WTC11 (cell line): ENCODE data around the gene COLEC12. TPM values are rescaled to one million over a fixed set of nuclear protein-coding genes. Genes with fewer than 3 reads are reported as not detected.
A peak's percentile ranks its signal among the peaks of the same experiment; 100 is the strongest.

Experiments
- ATAC-seq: fragments of 200-7000 bp; cut with Tn5 transposase; 2 replicates; pipeline ENCODE4 v1.10.0; 2021; ENCODE audit warnings: mild to moderate bottlenecking, moderate library complexity
- CTCF ChIA-PET: fragments of 300-600 bp; sonication (Branson Sonifier 250); formaldehyde crosslinking; loops from one replicate; lab custom pipeline; 2021; ENCODE audit warnings: antibody characterized with exemption; lab: Charles Lee
- POLR2A ChIA-PET: fragments of 350-600 bp; sonication (Branson Sonifier 250); formaldehyde crosslinking; loops from one replicate; lab custom pipeline; 2021; ENCODE audit warnings: antibody characterized with exemption; lab: Charles Lee
- DNase-seq: peaks from one replicate; pipeline ENCODE4 v3.0.0; 2021; ENCODE audit warnings: low spot score
- H3K27ac Mint-ChIP-seq: 2 replicates; pipeline ENCODE4 v1.8.0; 2021; ENCODE audit warnings: mixed read lengths
- H3K27me3 Mint-ChIP-seq: 2 replicates; pipeline ENCODE4 v1.8.0; 2021; ENCODE audit warnings: low read depth, mild to moderate bottlenecking, moderate library complexity, mixed read lengths
- H3K36me3 Mint-ChIP-seq: 2 replicates; pipeline ENCODE4 v1.8.0; 2021; ENCODE audit warnings: mixed read lengths
- H3K4me1 Mint-ChIP-seq: 2 replicates; pipeline ENCODE4 v1.8.0; 2022; ENCODE audit warnings: mixed read lengths
- H3K4me3 Mint-ChIP-seq: 2 replicates; pipeline ENCODE4 v1.8.0; 2021; ENCODE audit warnings: mild to moderate bottlenecking, moderate library complexity, mixed read lengths
- H3K9me3 Mint-ChIP-seq: 2 replicates; pipeline ENCODE4 v1.8.0; 2021; ENCODE audit warnings: mixed read lengths
- CREB1 ChIP-seq: sonication (generic); formaldehyde crosslinking; IDR thresholded peaks from 2 replicates; pipeline ENCODE4 v1.8.0; 2023; ENCODE audit warnings: mild to moderate bottlenecking, missing genetic modification reagents
- FOXK1 ChIP-seq: sonication (generic); formaldehyde crosslinking; IDR thresholded peaks from 2 replicates; pipeline ENCODE4 v1.8.0; 2022; ENCODE audit warnings: mild to moderate bottlenecking, moderate library complexity, missing genetic modification reagents
- MXD4 ChIP-seq: fragments of 250-450 bp; sonication (Bioruptor Pico); IDR thresholded peaks from 2 replicates; pipeline ENCODE4 v1.8.0; 2021; ENCODE audit warnings: mild to moderate bottlenecking, moderate library complexity, borderline replicate concordance
- NFATC4 ChIP-seq: fragments of 250-450 bp; sonication (Bioruptor Pico); IDR thresholded peaks from 2 replicates; pipeline ENCODE4 v1.9.0; 2021; ENCODE audit warnings: mild to moderate bottlenecking
- NR1H2 ChIP-seq: sonication (generic); formaldehyde crosslinking; IDR thresholded peaks from 2 replicates; pipeline ENCODE4 v1.9.0; 2021; ENCODE audit warnings: mild to moderate bottlenecking, moderate library complexity, missing genetic modification reagents
- NR3C1 ChIP-seq: sonication (generic); formaldehyde crosslinking; conservative IDR thresholded peaks from 2 replicates; pipeline ENCODE4 v1.8.1; 2023; ENCODE audit warnings: low read depth, mild to moderate bottlenecking, missing genetic modification reagents
- RORB ChIP-seq: fragments of 250-450 bp; sonication (Bioruptor Pico); IDR thresholded peaks from 2 replicates; pipeline ENCODE4 v1.9.0; 2021; ENCODE audit warnings: mild to moderate bottlenecking
- SOX15 ChIP-seq: fragments of 250-450 bp; sonication (Bioruptor Pico); IDR thresholded peaks from 2 replicates; pipeline ENCODE4 v1.9.0; 2021; ENCODE audit warnings: mild to moderate bottlenecking
- total RNA-seq: library from RNA; stranded (reverse); gene quantifications from 3 replicates; pipeline ENCODE4 v1.2.3, GENCODE V29; 2021
- TF ChIP-seq, protein P1 (sequence below): fragments of 250-450 bp; sonication (Bioruptor Pico); IDR thresholded peaks from 2 replicates; pipeline ENCODE4 v1.8.0; 2021; ENCODE audit warnings: mild to moderate bottlenecking
- TF ChIP-seq, protein P2 (sequence below): sonication (generic); formaldehyde crosslinking; IDR thresholded peaks from 2 replicates; pipeline ENCODE4 v1.8.1; 2022; ENCODE audit warnings: mild to moderate bottlenecking, moderate library complexity, missing genetic modification reagents
- TF ChIP-seq, protein P3 (sequence below): fragments of 250-450 bp; sonication (Bioruptor Pico); IDR thresholded peaks from 2 replicates; pipeline ENCODE4 v1.9.0; 2021; ENCODE audit warnings: mild to moderate bottlenecking, borderline replicate concordance
- TF ChIP-seq, protein P4 (sequence below): sonication (generic); formaldehyde crosslinking; IDR thresholded peaks from 2 replicates; pipeline ENCODE4 v1.8.1; 2023; ENCODE audit warnings: mild to moderate bottlenecking, missing genetic modification reagents, moderate library complexity
- TF ChIP-seq, protein P5 (sequence below): sonication (generic); formaldehyde crosslinking; IDR thresholded peaks from 2 replicates; pipeline ENCODE4 v1.8.1; 2022; ENCODE audit warnings: mild to moderate bottlenecking, missing genetic modification reagents, moderate library complexity, borderline replicate concordance

Gene COLEC12
- total RNA-seq, 1 experiment from 2014 or later: 0.48 TPM

DNA sequence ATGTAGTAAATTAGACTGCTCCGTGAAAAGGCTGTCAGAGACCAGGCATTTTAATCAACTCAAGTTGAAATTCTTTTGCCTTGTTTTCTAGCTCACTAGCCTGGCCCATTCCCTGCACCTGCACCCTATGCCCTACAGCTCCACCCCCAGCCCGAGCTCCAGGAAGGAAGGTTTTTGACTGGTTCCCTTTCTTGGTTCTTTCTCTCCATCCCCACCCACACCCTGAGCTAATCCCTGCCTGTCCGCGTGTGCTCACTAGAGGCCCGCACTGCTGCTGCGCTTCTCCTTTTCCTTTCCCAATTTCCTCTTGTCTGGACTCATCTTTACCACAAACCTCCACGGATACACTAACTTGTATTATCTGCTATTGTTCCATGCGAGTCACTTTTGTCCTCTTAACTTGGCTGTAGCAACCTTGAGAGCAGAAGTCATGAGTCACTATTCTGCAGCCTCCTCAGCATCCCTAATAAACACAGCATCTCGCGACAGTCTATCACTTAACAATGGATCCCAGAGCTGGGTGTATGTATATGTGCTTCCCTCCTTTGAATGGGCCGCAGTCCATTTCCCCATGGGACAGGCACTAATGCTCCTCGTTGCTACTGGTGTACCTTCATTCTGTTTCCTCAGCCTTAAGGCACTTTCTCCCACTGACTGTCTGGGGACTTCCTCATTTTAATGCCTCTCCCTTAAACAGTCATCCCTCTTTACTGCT lies 36.5 kb downstream of the COLEC12 start:
- TF ChIP-seq NFATC4 (CRISPR knock-in tag) (no peak), NR3C1 (CRISPR knock-in tag) (no peak), NR1H2 (CRISPR knock-in tag) (no peak), RORB (CRISPR knock-in tag) (no peak), FOXK1 (CRISPR knock-in tag) (no peak), SOX15 (CRISPR knock-in tag) (no peak)
- TF ChIP-seq, protein P1, sequence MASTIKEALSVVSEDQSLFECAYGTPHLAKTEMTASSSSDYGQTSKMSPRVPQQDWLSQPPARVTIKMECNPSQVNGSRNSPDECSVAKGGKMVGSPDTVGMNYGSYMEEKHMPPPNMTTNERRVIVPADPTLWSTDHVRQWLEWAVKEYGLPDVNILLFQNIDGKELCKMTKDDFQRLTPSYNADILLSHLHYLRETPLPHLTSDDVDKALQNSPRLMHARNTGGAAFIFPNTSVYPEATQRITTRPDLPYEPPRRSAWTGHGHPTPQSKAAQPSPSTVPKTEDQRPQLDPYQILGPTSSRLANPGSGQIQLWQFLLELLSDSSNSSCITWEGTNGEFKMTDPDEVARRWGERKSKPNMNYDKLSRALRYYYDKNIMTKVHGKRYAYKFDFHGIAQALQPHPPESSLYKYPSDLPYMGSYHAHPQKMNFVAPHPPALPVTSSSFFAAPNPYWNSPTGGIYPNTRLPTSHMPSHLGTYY (CRISPR knock-in tag): no peak
- TF ChIP-seq, protein P2, sequence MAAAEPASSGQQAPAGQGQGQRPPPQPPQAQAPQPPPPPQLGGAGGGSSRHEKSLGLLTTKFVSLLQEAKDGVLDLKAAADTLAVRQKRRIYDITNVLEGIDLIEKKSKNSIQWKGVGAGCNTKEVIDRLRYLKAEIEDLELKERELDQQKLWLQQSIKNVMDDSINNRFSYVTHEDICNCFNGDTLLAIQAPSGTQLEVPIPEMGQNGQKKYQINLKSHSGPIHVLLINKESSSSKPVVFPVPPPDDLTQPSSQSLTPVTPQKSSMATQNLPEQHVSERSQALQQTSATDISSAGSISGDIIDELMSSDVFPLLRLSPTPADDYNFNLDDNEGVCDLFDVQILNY: no peak
- TF ChIP-seq, protein P3, sequence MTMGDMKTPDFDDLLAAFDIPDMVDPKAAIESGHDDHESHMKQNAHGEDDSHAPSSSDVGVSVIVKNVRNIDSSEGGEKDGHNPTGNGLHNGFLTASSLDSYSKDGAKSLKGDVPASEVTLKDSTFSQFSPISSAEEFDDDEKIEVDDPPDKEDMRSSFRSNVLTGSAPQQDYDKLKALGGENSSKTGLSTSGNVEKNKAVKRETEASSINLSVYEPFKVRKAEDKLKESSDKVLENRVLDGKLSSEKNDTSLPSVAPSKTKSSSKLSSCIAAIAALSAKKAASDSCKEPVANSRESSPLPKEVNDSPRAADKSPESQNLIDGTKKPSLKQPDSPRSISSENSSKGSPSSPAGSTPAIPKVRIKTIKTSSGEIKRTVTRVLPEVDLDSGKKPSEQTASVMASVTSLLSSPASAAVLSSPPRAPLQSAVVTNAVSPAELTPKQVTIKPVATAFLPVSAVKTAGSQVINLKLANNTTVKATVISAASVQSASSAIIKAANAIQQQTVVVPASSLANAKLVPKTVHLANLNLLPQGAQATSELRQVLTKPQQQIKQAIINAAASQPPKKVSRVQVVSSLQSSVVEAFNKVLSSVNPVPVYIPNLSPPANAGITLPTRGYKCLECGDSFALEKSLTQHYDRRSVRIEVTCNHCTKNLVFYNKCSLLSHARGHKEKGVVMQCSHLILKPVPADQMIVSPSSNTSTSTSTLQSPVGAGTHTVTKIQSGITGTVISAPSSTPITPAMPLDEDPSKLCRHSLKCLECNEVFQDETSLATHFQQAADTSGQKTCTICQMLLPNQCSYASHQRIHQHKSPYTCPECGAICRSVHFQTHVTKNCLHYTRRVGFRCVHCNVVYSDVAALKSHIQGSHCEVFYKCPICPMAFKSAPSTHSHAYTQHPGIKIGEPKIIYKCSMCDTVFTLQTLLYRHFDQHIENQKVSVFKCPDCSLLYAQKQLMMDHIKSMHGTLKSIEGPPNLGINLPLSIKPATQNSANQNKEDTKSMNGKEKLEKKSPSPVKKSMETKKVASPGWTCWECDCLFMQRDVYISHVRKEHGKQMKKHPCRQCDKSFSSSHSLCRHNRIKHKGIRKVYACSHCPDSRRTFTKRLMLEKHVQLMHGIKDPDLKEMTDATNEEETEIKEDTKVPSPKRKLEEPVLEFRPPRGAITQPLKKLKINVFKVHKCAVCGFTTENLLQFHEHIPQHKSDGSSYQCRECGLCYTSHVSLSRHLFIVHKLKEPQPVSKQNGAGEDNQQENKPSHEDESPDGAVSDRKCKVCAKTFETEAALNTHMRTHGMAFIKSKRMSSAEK (CRISPR knock-in tag): no peak
- DNase-seq (no peak), ATAC-seq (peak; percentile 84)
- Mint-ChIP-seq H3K27me3 (no peaks in the 10 kb centered on the region), H3K9me3 (peaks cover 11% of the 10 kb centered on the region), H3K4me1 (peaks cover 9% of the 10 kb centered on the region), H3K36me3 (no peaks in the 10 kb centered on the region; the same call in 1 of the 2 replicates), H3K27ac (no peak overlapping the region), H3K4me3 (no peak overlapping the region)
- POLR2A ChIA-PET: no interaction called here
- CTCF ChIA-PET: interaction anchor here (0.5 to 0.8 kb wide), 2 partner anchors 14 to 381 kb away, joined by 3 read pairs; no protein-coding TSS in a partner anchor

DNA sequence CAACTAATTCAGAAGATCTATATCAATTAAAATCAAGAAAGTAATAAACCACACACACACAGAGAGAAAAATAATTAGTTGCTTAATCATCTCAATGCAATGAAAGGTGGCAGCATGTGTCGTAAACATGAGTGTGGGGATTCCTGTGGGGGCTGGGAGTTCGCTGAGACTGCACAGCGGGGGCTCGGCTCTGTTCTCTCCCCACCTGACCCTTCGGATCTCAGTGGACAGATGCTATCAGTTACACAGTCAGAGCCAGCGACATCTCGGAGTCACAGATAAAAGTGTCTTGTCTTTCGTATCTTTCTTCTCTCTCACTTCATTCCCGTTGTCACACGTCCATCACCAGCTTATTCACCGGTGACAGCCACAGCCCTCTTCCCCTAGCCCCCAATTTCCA lies 37.1 kb downstream of the COLEC12 start:
- H3K27me3 Mint-ChIP-seq: no peaks in the 10 kb centered on the region
- no peak overlapping the region for H3K27ac Mint-ChIP-seq
- ChIA-PET CTCF (interaction anchor here (0.8 kb wide), 1 partner anchor 14 kb away, joined by 3 read pairs; no protein-coding TSS in a partner anchor), POLR2A (no interaction called here)
- H3K36me3 Mint-ChIP-seq: no peaks in the 10 kb centered on the region; the same call in 1 of the 2 replicates
- no peak for ATAC-seq
- TF ChIP-seq, protein P4, sequence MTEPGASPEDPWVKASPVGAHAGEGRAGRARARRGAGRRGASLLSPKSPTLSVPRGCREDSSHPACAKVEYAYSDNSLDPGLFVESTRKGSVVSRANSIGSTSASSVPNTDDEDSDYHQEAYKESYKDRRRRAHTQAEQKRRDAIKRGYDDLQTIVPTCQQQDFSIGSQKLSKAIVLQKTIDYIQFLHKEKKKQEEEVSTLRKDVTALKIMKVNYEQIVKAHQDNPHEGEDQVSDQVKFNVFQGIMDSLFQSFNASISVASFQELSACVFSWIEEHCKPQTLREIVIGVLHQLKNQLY (CRISPR knock-in tag): no peak
- TF ChIP-seq CREB1 (CRISPR knock-in tag): no peak
- TF ChIP-seq MXD4 (CRISPR knock-in tag): no peak
- TF ChIP-seq, protein P5, sequence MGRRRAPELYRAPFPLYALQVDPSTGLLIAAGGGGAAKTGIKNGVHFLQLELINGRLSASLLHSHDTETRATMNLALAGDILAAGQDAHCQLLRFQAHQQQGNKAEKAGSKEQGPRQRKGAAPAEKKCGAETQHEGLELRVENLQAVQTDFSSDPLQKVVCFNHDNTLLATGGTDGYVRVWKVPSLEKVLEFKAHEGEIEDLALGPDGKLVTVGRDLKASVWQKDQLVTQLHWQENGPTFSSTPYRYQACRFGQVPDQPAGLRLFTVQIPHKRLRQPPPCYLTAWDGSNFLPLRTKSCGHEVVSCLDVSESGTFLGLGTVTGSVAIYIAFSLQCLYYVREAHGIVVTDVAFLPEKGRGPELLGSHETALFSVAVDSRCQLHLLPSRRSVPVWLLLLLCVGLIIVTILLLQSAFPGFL (CRISPR knock-in tag): no peak
- H3K4me3 Mint-ChIP-seq: no peak overlapping the region
- no peak for DNase-seq
- peaks cover 7% of the 10 kb centered on the region for H3K4me1 Mint-ChIP-seq
- H3K9me3 Mint-ChIP-seq: peaks cover 11% of the 10 kb centered on the region
